ENCODE results near the gene RPS6KA4. TPM values are rescaled to one million over a fixed set of nuclear protein-coding genes. Genes with fewer than 3 reads are reported as not detected.
"Not testable (repeated sequence)": the region's sequence is repeated elsewhere in the genome, so short reads cannot be mapped to it uniquely, and the experiment has no call there.

Gene RPS6KA4
- total RNA-seq, 1 experiment from 2014 or later = 24.5 TPM

GRCh38 chr11:64321533-64321932, 37.4 kb upstream of the RPS6KA4 start:
- intact Hi-C loops (cut with micrococcal nuclease; ENCODE audit: unreplicated experiment) = no loop called here
- H3K4me3 ChIP-seq (ENCODE audit: low read depth, low read length, poor library complexity, severe bottlenecking) = no peak overlapping the region
- ChIA-PET CTCF (interaction anchor here (0.6 kb wide), 1 partner anchor 16 kb away, joined by 6 read pairs; the partner anchor contains the start of gene ESRRA), POLR2A (ENCODE audit: low non-redundant PET) (no interaction called here)
- BruUV-seq (replicated peaks) = no TSS peak
- DNase-seq (ENCODE audit: low spot score) = no peak
- no peak overlapping the region for H3K27ac ChIP-seq (ENCODE audit: low read depth, low read length, poor library complexity, severe bottlenecking)
- no peaks in the 10 kb centered on the region for H3K9me3 ChIP-seq (ENCODE audit: low read depth, low read length, poor library complexity, severe bottlenecking)
- peaks cover 8% of the 10 kb centered on the region for H3K36me3 ChIP-seq (ENCODE audit: insufficient read depth, low read length, poor library complexity, severe bottlenecking)
- TF ChIP-seq, protein P1, sequence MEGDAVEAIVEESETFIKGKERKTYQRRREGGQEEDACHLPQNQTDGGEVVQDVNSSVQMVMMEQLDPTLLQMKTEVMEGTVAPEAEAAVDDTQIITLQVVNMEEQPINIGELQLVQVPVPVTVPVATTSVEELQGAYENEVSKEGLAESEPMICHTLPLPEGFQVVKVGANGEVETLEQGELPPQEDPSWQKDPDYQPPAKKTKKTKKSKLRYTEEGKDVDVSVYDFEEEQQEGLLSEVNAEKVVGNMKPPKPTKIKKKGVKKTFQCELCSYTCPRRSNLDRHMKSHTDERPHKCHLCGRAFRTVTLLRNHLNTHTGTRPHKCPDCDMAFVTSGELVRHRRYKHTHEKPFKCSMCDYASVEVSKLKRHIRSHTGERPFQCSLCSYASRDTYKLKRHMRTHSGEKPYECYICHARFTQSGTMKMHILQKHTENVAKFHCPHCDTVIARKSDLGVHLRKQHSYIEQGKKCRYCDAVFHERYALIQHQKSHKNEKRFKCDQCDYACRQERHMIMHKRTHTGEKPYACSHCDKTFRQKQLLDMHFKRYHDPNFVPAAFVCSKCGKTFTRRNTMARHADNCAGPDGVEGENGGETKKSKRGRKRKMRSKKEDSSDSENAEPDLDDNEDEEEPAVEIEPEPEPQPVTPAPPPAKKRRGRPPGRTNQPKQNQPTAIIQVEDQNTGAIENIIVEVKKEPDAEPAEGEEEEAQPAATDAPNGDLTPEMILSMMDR (conservative IDR thresholded peaks at IDR 0.05; ENCODE audit: low read depth, low read length) = no peak
- no peak for TF ChIP-seq EZH2 (IDR thresholded peaks at IDR 0.05; ENCODE audit: borderline replicate concordance, low read depth, low read length, poor library complexity, severe bottlenecking)
- peaks cover 11% of the 10 kb centered on the region for H3K4me1 ChIP-seq (ENCODE audit: insufficient read depth, low read length, poor library complexity, severe bottlenecking)
- H3K27me3 ChIP-seq (replicated peaks; ENCODE audit: insufficient read depth, low read depth, low read length, poor library complexity) = no peaks in the 10 kb centered on the region

GRCh38 chr11:64322925-64323260, 36.1 kb upstream of the RPS6KA4 start:
- no peaks in the 10 kb centered on the region for H3K27me3 ChIP-seq (replicated peaks; ENCODE audit: insufficient read depth, low read depth, low read length, poor library complexity)
- ChIA-PET CTCF (no interaction called here), POLR2A (ENCODE audit: low non-redundant PET) (no interaction called here)
- peaks cover 8% of the 10 kb centered on the region for H3K36me3 ChIP-seq (ENCODE audit: insufficient read depth, low read length, poor library complexity, severe bottlenecking)
- peaks cover 8% of the 10 kb centered on the region for H3K4me1 ChIP-seq (ENCODE audit: insufficient read depth, low read length, poor library complexity, severe bottlenecking)
- BruUV-seq (replicated peaks) = no TSS peak
- TF ChIP-seq, protein P1 (conservative IDR thresholded peaks at IDR 0.05; ENCODE audit: low read depth, low read length) = no peak
- TF ChIP-seq EZH2 (IDR thresholded peaks at IDR 0.05; ENCODE audit: borderline replicate concordance, low read depth, low read length, poor library complexity, severe bottlenecking) = no peak
- H3K9me3 ChIP-seq (ENCODE audit: low read depth, low read length, poor library complexity, severe bottlenecking) = no peaks in the 10 kb centered on the region
- no peak for DNase-seq (ENCODE audit: low spot score)
- intact Hi-C loops (cut with micrococcal nuclease; ENCODE audit: unreplicated experiment) = no loop called here
- H3K27ac ChIP-seq (ENCODE audit: low read depth, low read length, poor library complexity, severe bottlenecking) = no peak overlapping the region
- H3K4me3 ChIP-seq (ENCODE audit: low read depth, low read length, poor library complexity, severe bottlenecking) = no peak overlapping the region

GRCh38 chr11:64323373-64323772, 35.6 kb upstream of the RPS6KA4 start:
- DNase-seq (ENCODE audit: low spot score) = no peak
- H3K9me3 ChIP-seq (ENCODE audit: low read depth, low read length, poor library complexity, severe bottlenecking) = no peaks in the 10 kb centered on the region
- ChIA-PET CTCF (no interaction called here), POLR2A (ENCODE audit: low non-redundant PET) (no interaction called here)
- H3K4me3 ChIP-seq (ENCODE audit: low read depth, low read length, poor library complexity, severe bottlenecking) = no peak overlapping the region
- no peaks in the 10 kb centered on the region for H3K27me3 ChIP-seq (replicated peaks; ENCODE audit: insufficient read depth, low read depth, low read length, poor library complexity)
- TF ChIP-seq, protein P1 (conservative IDR thresholded peaks at IDR 0.05; ENCODE audit: low read depth, low read length) = no peak
- TF ChIP-seq EZH2 (IDR thresholded peaks at IDR 0.05; ENCODE audit: borderline replicate concordance, low read depth, low read length, poor library complexity, severe bottlenecking) = no peak
- intact Hi-C loops (cut with micrococcal nuclease; ENCODE audit: unreplicated experiment) = no loop called here
- H3K36me3 ChIP-seq (ENCODE audit: insufficient read depth, low read length, poor library complexity, severe bottlenecking) = peaks cover 8% of the 10 kb centered on the region
- no peak overlapping the region for H3K27ac ChIP-seq (ENCODE audit: low read depth, low read length, poor library complexity, severe bottlenecking)
- no TSS peak for BruUV-seq (replicated peaks)
- peaks cover 8% of the 10 kb centered on the region for H3K4me1 ChIP-seq (ENCODE audit: insufficient read depth, low read length, poor library complexity, severe bottlenecking)

GRCh38 chr11:64323984-64324383, 35.0 kb upstream of the RPS6KA4 start:
- DNase-seq (ENCODE audit: low spot score); intact Hi-C loops (cut with micrococcal nuclease; ENCODE audit: unreplicated experiment); CTCF ChIA-PET; BruUV-seq (replicated peaks); H3K36me3 ChIP-seq (ENCODE audit: insufficient read depth, low read length, poor library complexity, severe bottlenecking); H3K27ac ChIP-seq (ENCODE audit: low read depth, low read length, poor library complexity, severe bottlenecking); H3K27me3 ChIP-seq (replicated peaks; ENCODE audit: insufficient read depth, low read depth, low read length, poor library complexity); H3K4me1 ChIP-seq (ENCODE audit: insufficient read depth, low read length, poor library complexity, severe bottlenecking); H3K9me3 ChIP-seq (ENCODE audit: low read depth, low read length, poor library complexity, severe bottlenecking); H3K4me3 ChIP-seq (ENCODE audit: low read depth, low read length, poor library complexity, severe bottlenecking): not testable (repeated sequence)
- POLR2A ChIA-PET (ENCODE audit: low non-redundant PET) = interaction anchor here (0.5 kb wide), 1 partner anchor 57 kb away, joined by 3 read pairs; no protein-coding TSS in a partner anchor

Data from A673 (cell line).